WTC11 (cell line): ENCODE data around the gene L1CAM. TPM values are rescaled to one million over a fixed set of nuclear protein-coding genes. Genes with fewer than 3 reads are reported as not detected.

ENCODE experiments used
- ATAC-seq: fragments of 200-7000 bp; cut with Tn5 transposase; 2 replicates; pipeline ENCODE4 v1.10.0; 2021; ENCODE audit warnings: mild to moderate bottlenecking, moderate library complexity
- CTCF ChIA-PET: fragments of 300-600 bp; sonication (Branson Sonifier 250); formaldehyde crosslinking; loops from one replicate; lab custom pipeline; 2021; ENCODE audit warnings: antibody characterized with exemption; lab: Charles Lee
- POLR2A ChIA-PET: fragments of 350-600 bp; sonication (Branson Sonifier 250); formaldehyde crosslinking; loops from one replicate; lab custom pipeline; 2021; ENCODE audit warnings: antibody characterized with exemption; lab: Charles Lee
- DNase-seq: peaks from one replicate; pipeline ENCODE4 v3.0.0; 2021; ENCODE audit warnings: low spot score
- H3K27ac Mint-ChIP-seq: 2 replicates; pipeline ENCODE4 v1.8.0; 2021; ENCODE audit warnings: mixed read lengths
- H3K27me3 Mint-ChIP-seq: 2 replicates; pipeline ENCODE4 v1.8.0; 2021; ENCODE audit warnings: low read depth, mild to moderate bottlenecking, moderate library complexity, mixed read lengths
- H3K36me3 Mint-ChIP-seq: 2 replicates; pipeline ENCODE4 v1.8.0; 2021; ENCODE audit warnings: mixed read lengths
- H3K4me1 Mint-ChIP-seq: 2 replicates; pipeline ENCODE4 v1.8.0; 2022; ENCODE audit warnings: mixed read lengths
- H3K4me3 Mint-ChIP-seq: 2 replicates; pipeline ENCODE4 v1.8.0; 2021; ENCODE audit warnings: mild to moderate bottlenecking, moderate library complexity, mixed read lengths
- H3K9me3 Mint-ChIP-seq: 2 replicates; pipeline ENCODE4 v1.8.0; 2021; ENCODE audit warnings: mixed read lengths
- ARID4B ChIP-seq: sonication (generic); formaldehyde crosslinking; IDR thresholded peaks from 2 replicates; pipeline ENCODE4 v1.8.0; 2023; ENCODE audit warnings: missing genetic modification reagents, mild to moderate bottlenecking, borderline replicate concordance
- CBFB ChIP-seq: sonication (generic); formaldehyde crosslinking; IDR thresholded peaks from 2 replicates; pipeline ENCODE4 v1.8.1; 2022; ENCODE audit warnings: mild to moderate bottlenecking, low read depth, missing genetic modification reagents
- NFYB ChIP-seq: sonication (generic); formaldehyde crosslinking; conservative IDR thresholded peaks from 2 replicates; pipeline ENCODE4 v1.8.0; 2022; ENCODE audit warnings: low read depth, missing genetic modification reagents
- ZBTB43 ChIP-seq: sonication (generic); formaldehyde crosslinking; IDR thresholded peaks from 2 replicates; pipeline ENCODE4 v1.8.1; 2023; ENCODE audit warnings: mild to moderate bottlenecking, missing genetic modification reagents
- ZNF121 ChIP-seq: sonication (generic); formaldehyde crosslinking; IDR thresholded peaks from 2 replicates; pipeline ENCODE4 v1.8.0; 2023; ENCODE audit warnings: missing genetic modification reagents
- ZNF232 ChIP-seq: sonication (generic); formaldehyde crosslinking; IDR thresholded peaks from 2 replicates; pipeline ENCODE4 v1.8.0; 2022; ENCODE audit warnings: mild to moderate bottlenecking, missing genetic modification reagents
- ZNF281 ChIP-seq: sonication (generic); formaldehyde crosslinking; IDR thresholded peaks from 2 replicates; pipeline ENCODE4 v1.8.0; 2023; ENCODE audit warnings: mild to moderate bottlenecking, missing genetic modification reagents
- ZNF671 ChIP-seq: fragments of 250-450 bp; sonication (Bioruptor Pico); IDR thresholded peaks from 2 replicates; pipeline ENCODE4 v1.8.0; 2021; ENCODE audit warnings: mild to moderate bottlenecking
- total RNA-seq: library from RNA; stranded (reverse); gene quantifications from 3 replicates; pipeline ENCODE4 v1.2.3, GENCODE V29; 2021
- TF ChIP-seq, protein P1 (sequence below): sonication (generic); formaldehyde crosslinking; IDR thresholded peaks from 2 replicates; pipeline ENCODE4 v1.8.1; 2022; ENCODE audit warnings: low read depth, mild to moderate bottlenecking, moderate library complexity, missing genetic modification reagents, borderline replicate concordance
- TF ChIP-seq, protein P2 (sequence below): sonication (generic); formaldehyde crosslinking; IDR thresholded peaks from 2 replicates; pipeline ENCODE4 v1.8.1; 2022; ENCODE audit warnings: mild to moderate bottlenecking, moderate library complexity, missing genetic modification reagents
- TF ChIP-seq, protein P3 (sequence below): fragments of 250-450 bp; sonication (Bioruptor Pico); IDR thresholded peaks from 2 replicates; pipeline ENCODE4 v1.9.0; 2021; ENCODE audit warnings: mild to moderate bottlenecking
- TF ChIP-seq, protein P4 (sequence below): fragments of 250-450 bp; sonication (Bioruptor Pico); IDR thresholded peaks from 2 replicates; pipeline ENCODE4 v1.9.0; 2021; ENCODE audit warnings: mild to moderate bottlenecking

L1CAM gene
- total RNA-seq, 1 experiment from 2014 or later, result 40.2 TPM

GRCh38 chrX:153911798-153912197 is 25.8 kb upstream of the L1CAM start:
- TF ChIP-seq ZNF121, result no peak
- TF ChIP-seq ZNF671 (CRISPR knock-in tag), result no peak
- TF ChIP-seq, protein P1, sequence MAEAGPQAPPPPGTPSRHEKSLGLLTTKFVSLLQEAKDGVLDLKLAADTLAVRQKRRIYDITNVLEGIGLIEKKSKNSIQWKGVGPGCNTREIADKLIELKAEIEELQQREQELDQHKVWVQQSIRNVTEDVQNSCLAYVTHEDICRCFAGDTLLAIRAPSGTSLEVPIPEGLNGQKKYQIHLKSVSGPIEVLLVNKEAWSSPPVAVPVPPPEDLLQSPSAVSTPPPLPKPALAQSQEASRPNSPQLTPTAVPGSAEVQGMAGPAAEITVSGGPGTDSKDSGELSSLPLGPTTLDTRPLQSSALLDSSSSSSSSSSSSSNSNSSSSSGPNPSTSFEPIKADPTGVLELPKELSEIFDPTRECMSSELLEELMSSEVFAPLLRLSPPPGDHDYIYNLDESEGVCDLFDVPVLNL (CRISPR knock-in tag), result no peak
- no peak for TF ChIP-seq ZBTB43 (CRISPR knock-in tag)
- TF ChIP-seq ZNF281 (CRISPR knock-in tag), result no peak
- no peak for TF ChIP-seq ZNF232 (CRISPR knock-in tag)
- TF ChIP-seq, protein P2, sequence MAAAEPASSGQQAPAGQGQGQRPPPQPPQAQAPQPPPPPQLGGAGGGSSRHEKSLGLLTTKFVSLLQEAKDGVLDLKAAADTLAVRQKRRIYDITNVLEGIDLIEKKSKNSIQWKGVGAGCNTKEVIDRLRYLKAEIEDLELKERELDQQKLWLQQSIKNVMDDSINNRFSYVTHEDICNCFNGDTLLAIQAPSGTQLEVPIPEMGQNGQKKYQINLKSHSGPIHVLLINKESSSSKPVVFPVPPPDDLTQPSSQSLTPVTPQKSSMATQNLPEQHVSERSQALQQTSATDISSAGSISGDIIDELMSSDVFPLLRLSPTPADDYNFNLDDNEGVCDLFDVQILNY (CRISPR knock-in tag), result no peak
- TF ChIP-seq, protein P3, sequence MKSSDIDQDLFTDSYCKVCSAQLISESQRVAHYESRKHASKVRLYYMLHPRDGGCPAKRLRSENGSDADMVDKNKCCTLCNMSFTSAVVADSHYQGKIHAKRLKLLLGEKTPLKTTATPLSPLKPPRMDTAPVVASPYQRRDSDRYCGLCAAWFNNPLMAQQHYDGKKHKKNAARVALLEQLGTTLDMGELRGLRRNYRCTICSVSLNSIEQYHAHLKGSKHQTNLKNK (CRISPR knock-in tag), result no peak
- TF ChIP-seq NFYB (CRISPR knock-in tag), result no peak
- TF ChIP-seq CBFB (CRISPR knock-in tag), result no peak
- no peak for TF ChIP-seq ARID4B (CRISPR knock-in tag)
- ATAC-seq (no peak), DNase-seq (no peak)
- no peaks in the 10 kb centered on the region for H3K9me3 Mint-ChIP-seq
- H3K4me1 Mint-ChIP-seq, result no peaks in the 10 kb centered on the region; the same call in 1 of the 2 replicates
- H3K4me3 Mint-ChIP-seq, result no peak overlapping the region
- CTCF ChIA-PET, result interaction anchor here (1.2 to 2.1 kb wide), 2 partner anchors 11 to 59 kb away, joined by 3 to 8 read pairs; no protein-coding TSS in a partner anchor
- peaks cover 8% of the 10 kb centered on the region; the same call in 1 of the 2 replicates for H3K36me3 Mint-ChIP-seq
- POLR2A ChIA-PET, result interaction anchor here (1.6 kb wide), 1 partner anchor 11 kb away, joined by 3 read pairs; no protein-coding TSS in a partner anchor
- H3K27me3 Mint-ChIP-seq, result no peaks in the 10 kb centered on the region; the same call in 1 of the 2 replicates
- H3K27ac Mint-ChIP-seq, result no peak overlapping the region; the same call in 1 of the 2 replicates

DNA sequence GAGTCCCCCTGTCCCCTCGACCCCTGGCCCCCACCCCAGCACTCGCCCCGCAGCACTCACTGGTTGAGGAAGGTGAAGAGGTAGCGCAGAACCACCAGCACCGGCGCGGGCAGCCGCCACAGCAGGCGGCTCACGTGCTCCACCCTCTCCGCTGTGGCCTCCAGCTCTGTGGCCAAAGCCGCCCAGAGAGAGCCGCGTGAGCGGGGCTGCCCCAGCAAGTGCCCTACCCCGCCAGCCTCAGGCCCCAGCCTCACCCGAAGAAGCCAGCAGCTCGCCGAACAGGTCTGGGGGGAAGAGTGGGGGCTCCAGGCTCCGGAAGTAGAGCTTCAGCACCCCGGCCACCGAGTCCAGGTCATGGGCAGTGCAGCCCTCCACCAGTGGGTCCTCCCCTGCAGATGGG is 24.5 kb upstream of the L1CAM start:
- no peak overlapping the region for H3K27ac Mint-ChIP-seq
- no peak for ATAC-seq
- no peaks in the 10 kb centered on the region; the same call in 1 of the 2 replicates for H3K27me3 Mint-ChIP-seq
- POLR2A ChIA-PET, result interaction anchor here (1.0 kb wide), 1 partner anchor 116 kb away, joined by 3 read pairs; the partner anchor contains the start of genes IDH3G and SSR4
- no peak overlapping the region for H3K4me3 Mint-ChIP-seq
- CTCF ChIA-PET, result interaction anchor here (0.7 to 1.6 kb wide), 15 partner anchors 9 to 131 kb away, joined by 3 to 15 read pairs (median 5); partner anchors contain the start of gene L1CAM
- no peaks in the 10 kb centered on the region; the same call in 1 of the 2 replicates for H3K4me1 Mint-ChIP-seq
- H3K36me3 Mint-ChIP-seq, result no peaks in the 10 kb centered on the region
- DNase-seq, result no peak
- no peaks in the 10 kb centered on the region for H3K9me3 Mint-ChIP-seq
- TF ChIP-seq, protein P4, sequence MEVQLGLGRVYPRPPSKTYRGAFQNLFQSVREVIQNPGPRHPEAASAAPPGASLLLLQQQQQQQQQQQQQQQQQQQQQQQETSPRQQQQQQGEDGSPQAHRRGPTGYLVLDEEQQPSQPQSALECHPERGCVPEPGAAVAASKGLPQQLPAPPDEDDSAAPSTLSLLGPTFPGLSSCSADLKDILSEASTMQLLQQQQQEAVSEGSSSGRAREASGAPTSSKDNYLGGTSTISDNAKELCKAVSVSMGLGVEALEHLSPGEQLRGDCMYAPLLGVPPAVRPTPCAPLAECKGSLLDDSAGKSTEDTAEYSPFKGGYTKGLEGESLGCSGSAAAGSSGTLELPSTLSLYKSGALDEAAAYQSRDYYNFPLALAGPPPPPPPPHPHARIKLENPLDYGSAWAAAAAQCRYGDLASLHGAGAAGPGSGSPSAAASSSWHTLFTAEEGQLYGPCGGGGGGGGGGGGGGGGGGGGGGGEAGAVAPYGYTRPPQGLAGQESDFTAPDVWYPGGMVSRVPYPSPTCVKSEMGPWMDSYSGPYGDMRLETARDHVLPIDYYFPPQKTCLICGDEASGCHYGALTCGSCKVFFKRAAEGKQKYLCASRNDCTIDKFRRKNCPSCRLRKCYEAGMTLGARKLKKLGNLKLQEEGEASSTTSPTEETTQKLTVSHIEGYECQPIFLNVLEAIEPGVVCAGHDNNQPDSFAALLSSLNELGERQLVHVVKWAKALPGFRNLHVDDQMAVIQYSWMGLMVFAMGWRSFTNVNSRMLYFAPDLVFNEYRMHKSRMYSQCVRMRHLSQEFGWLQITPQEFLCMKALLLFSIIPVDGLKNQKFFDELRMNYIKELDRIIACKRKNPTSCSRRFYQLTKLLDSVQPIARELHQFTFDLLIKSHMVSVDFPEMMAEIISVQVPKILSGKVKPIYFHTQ (CRISPR knock-in tag), result no peak
- TF ChIP-seq CBFB (CRISPR knock-in tag) (no peak), ARID4B (CRISPR knock-in tag) (no peak)
